ENCODE results near the gene PTPRT. TPM values are rescaled to one million over a fixed set of nuclear protein-coding genes. Genes with fewer than 3 reads are reported as not detected.

PTPRT gene
- total RNA-seq, 1 donor from 2014 or later = 0.10 TPM

DNA sequence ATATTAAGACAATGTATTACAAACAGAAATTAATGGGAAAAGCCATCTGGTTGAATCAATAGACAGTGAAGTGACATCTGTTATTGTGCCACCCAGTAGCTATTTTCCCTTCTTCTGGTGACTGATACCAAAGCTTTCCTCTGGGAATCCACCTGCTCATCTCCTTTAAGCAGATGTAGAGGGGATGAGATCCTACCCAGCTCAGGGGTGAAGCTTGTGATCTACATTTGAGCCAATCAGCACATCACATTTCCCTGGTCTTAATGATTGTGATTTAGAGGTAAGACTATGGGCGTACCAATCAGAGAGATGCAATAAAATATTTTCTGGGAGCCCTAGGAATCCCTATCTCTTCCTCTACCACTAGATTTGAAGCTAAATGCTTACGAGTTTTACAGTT, 782.9 kb downstream of the PTPRT start:
- ATAC-seq (no peak), DNase-seq (no peak)
- intact Hi-C loops (cut with micrococcal nuclease) = no loop called here

DNA sequence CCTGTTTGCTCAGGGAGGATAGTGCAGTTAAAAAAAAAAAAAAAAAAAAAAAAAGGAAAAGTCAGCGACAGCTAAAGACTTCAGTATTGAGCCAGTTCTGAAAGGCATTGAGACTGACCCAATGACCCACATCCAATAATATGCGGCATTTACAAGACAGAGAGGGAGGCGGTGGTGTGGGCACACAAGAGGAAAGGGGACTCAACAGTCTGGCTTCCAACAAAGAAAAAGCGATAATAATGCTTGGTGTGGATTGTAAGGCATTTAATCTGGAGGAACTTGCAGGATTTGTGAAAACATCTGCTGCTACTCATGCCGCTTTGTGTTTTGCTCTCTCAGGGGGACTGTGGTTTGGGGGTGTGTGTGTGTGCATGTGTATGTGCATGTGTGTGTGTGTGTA, 787.3 kb downstream of the PTPRT start:
- no peak for DNase-seq
- intact Hi-C loops (cut with micrococcal nuclease) = no loop called here
- ATAC-seq = no peak

DNA sequence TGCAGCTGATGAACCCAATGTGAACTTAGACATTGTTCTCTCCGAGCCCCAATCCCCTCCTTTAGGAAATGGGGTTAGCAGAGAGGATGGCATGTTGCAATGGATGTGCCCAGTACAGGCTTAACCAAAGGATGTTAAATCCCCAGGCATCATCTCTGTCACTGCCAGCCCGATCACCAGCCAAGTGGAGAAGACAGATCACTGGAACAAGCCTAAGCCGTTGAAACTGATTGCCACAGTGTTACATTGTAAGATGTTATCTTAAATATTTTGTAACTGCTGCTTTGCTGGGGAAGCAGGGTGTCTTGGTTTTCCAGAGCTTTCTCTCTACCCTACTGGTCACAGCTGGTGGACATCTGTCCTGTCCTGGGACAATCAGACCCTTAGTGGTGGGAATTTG, 788.1 kb downstream of the PTPRT start:
- ATAC-seq = peak; percentile 31
- intact Hi-C loops (cut with micrococcal nuclease) = no loop called here
- no peak for DNase-seq

DNA sequence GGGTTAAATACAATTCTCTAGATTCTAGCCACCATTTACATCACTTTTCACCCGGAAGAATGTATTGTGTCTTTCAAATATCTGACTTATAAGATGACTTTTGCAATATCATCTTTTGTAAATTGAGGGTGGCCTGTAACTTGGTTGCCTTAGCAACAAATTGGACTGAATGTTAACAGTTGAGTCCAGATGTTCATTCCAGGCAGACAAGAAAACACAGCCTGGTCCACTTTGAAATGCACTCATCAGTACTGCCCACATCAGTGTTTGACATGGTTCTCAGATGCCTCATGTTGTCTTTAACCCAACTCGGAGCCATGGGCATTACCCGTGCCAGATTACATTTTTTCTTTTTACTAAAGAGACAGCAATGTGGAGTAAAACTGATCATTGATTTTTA, 789.9 kb downstream of the PTPRT start:
- ATAC-seq = no peak
- DNase-seq = no peak
- intact Hi-C loops (cut with micrococcal nuclease) = no loop called here

DNA sequence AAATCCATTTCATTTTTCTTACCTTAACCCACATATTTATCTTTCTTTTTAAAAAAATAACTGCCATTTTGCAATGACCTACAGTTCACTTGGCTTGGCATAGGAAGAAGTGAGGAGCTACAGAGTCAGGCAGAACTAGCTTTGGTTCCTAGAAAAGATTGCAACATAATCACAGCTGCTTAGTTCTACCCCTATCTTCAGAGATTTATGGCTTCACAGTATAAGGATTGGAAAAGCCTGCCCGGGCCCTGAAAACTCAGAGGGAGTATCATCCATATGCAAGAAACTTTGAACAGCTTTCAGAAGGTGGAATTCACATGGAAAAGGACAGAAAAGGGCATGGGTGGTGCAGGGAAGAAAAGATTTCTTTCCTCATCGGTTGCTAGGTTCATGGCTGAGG, 797.3 kb downstream of the PTPRT start:
- ATAC-seq = peak; percentile 94
- intact Hi-C loops (cut with micrococcal nuclease) = no loop called here

DNA sequence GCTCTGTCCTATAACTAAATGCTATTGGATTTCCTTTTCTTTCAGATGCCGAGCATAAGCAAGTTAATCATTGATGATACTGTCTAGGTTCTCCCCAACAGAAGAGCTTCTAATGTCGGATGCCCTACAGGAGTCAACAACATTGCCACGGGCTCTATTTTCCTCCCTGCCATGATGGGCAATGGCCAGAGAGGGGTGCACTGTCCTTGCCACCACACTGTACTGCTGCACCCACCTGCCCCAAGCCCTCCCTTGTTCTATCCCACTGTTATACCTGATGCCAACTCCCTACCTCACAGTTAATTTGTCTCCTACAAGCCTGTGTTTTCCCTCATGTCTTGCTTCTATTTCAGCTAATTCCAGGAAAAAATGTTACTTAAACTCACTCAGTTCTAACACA, 797.9 kb downstream of the PTPRT start:
- ATAC-seq (no peak), DNase-seq (no peak)
- intact Hi-C loops (cut with micrococcal nuclease) = no loop called here

More for the DNA sequence above, 797.3 kb downstream of the PTPRT start:
- no peak for DNase-seq

DNA sequence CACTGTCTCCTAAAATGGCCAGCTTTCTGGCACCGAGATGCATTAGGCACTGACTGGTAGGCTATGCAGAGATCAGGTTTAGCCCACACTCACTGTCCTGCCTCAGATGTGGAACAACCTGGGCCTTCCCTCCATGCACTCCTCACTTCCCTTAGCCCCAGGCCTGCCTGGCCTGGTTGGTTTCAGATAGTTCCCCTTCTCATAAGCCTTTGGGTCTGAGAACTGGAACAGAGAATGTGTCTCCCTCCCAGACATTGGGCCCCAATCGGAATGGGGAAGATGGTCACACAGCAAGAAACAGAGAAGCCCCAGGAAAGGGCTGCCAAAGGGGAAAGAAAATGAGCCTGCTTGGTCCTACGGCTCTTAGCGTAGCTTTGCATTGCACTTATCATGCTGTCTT, 809.4 kb downstream of the PTPRT start:
- ATAC-seq (no peak), DNase-seq (no peak)
- intact Hi-C loops (cut with micrococcal nuclease) = no loop called here

DNA sequence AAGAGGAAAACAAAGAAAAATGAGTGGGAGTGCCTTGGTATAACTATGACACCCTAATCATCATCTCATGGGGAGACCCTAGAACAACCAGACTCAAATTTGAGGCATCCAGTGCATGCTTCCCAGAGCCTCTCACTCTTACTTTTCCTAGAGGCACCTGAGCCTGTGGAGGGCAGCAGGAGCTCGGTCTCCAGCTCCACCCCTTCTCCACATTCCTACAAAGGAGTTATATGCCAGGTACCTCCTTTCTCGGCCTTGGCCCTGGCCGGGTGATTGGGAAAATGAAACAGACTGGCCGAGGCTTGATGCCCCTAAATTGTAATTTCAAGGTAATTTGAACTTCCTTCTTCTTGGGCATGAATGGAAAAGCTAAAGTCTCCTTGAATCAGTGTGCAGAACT, 810.3 kb downstream of the PTPRT start:
- ATAC-seq (no peak), DNase-seq (no peak)
- intact Hi-C loops (cut with micrococcal nuclease) = no loop called here

DNA sequence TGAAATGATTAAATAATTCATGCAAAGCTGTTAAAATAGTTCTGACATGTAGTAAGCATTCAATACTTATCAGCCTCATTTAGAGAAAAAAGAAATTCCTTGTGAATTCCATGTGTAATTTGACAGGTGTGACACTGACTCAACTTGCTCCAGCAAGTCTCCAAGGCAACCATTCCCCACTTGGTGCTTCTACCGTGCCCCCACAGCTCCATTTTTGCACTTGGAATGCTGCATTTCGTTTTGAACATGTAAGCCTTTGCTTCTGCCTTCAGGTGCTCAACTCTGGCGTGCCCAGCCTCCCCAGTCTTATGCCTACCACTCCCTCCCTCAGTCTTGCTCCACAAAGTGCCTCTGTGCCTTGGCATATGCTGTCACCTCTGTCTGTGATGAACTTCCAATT, 810.9 kb downstream of the PTPRT start:
- DNase-seq (no peak), ATAC-seq (no peak)
- intact Hi-C loops (cut with micrococcal nuclease) = no loop called here

DNA sequence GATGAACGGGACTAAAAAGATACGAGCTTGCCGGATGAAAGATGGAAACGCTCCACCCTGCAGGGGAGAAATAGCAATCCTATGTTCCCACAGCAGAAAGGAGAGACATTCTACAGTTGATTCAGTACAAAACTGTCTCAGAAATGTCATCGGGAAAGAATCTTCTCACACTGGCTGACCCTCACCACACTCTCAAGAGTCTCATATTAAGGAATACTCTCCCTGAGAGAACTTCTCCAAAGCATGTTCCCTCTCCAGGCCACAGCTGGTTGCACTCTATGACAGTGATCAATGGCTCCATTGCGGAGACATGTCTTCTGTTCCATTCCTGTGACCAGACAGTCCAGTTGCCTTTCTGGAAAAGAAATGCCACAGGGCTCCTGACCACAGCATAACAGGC, 813.6 kb downstream of the PTPRT start:
- no peak for ATAC-seq
- DNase-seq = no peak
- intact Hi-C loops (cut with micrococcal nuclease) = no loop called here

DNA sequence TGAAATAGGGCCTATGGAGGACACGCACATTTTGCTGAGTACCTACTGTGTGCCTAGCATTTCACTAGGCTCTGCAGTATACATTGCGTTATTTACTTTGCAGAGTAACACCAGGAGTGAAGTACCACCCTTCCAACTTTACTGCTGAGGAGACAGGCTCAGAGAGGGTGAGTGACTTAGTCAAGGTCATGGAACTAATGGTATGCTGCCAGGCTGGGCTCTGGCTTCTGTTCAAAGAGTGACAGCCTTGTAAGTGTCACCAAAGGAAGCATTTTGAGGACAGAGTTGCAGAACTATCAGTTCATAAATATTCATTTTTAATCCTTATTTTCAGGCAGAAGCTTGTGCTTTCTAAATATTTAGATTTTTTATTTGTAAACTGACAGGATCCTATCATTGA, 816.7 kb downstream of the PTPRT start:
- intact Hi-C loops (cut with micrococcal nuclease) = no loop called here
- ATAC-seq (no peak), DNase-seq (no peak)

DNA sequence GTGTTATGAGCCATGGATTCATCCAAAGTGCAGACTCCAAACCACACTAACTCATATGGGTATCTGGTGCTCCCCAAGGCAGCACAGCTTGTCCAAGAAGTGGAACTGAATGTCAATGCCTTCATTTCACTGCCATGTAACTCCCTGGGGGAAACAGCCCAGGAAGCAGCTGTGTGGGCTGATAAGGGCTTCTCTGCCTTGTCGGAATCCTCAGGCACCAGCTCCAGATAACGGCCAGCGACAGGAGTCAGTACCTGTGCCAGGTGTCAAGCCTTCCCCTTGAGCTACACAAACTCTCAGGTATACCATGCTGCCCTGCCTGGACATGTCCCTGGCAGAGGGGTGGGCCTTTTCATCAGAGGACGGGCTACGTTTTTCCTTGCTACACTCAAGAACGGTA, 819.6 kb downstream of the PTPRT start:
- intact Hi-C loops (cut with micrococcal nuclease) = no loop called here
- ATAC-seq = no peak
- DNase-seq = no peak

DNA sequence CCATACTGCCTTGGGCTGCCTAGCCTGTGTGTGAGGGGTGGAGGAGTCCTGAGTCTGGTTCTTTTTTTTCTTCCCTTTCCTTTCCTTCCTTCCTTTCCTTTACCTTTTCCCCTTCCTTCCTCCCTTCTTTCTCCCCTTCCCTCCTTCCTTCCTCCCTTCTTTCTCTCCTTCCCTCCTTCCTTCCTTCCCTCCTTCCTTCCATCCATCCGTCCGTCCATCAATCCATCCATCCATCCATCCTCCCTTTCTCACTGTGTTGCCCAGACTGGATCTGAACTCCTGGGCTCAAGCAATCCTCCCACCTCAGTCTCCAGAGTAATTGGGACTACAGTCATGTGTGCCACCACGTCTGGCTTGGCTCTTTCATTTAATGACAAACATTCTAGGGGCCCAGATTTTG, 820.8 kb downstream of the PTPRT start:
- ATAC-seq (no peak), DNase-seq (no peak)
- intact Hi-C loops (cut with micrococcal nuclease) = no loop called here

DNA sequence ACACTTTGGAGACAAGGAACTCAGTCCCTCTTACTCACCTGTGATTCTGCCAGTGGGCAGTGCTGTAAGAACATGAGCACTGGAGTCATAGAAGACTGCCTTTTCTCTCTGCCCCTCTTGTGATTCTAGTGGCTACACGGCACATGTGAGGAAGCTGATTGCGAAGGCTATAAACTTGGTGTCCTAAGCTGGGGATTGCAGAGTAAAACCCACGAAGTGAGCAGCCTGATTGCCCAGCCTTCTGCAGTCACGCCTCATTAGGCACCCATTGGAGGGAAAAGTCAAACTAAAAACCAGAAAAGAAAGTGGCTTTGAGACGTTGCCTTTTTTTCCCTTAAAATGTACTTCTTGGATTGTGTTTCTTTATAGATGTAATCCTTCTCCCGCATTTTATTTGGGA, 823.1 kb downstream of the PTPRT start:
- intact Hi-C loops (cut with micrococcal nuclease) = no loop called here
- no peak for DNase-seq
- ATAC-seq = no peak

DNA sequence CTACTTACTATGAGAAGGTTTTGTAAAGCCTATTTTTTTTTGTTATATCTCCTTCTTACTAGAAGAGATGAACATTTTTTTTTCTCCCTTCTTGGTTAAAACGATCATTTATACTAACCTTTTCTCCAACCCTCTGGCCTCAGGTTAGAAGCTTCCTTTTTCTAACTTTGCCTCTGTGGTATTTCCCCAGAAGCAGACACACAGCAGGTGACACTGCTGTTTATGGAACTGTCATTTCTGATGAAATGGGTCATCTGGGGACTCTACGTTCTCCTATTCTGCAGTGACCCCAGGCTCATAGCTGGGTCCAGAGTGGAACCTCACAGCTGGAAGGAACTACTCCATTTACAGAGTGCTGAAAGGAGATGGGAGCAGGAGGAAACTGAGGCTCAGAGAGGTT, 825.3 kb downstream of the PTPRT start:
- intact Hi-C loops (cut with micrococcal nuclease) = no loop called here
- no peak for DNase-seq
- ATAC-seq = no peak

DNA sequence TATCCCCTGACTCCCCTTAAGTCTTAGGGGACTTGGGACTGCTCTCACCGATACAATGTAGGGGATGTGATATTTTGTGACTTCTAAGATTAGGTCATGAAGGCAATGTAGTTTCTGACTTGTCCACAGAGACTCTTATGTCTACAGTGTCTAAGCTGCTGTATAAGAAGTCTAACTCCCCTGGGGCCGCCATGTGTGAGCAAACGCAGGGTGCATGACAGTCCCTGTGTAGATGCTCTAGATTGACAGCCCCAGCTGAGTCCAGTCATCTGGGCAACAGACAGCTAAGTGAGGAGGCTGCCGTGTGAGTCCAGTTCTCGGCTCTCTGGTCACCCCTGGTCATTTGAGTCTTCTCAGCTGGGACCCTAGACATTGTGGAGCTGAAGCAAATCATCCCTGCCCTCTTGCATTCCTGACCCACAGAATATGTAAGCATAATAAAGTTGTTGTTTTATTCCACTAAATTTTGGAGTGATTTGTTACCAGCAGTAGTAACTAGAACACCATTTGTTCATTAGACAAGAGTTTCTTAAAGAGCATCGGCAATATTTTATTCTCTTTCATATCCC, 828.2 kb downstream of the PTPRT start:
- intact Hi-C loops (cut with micrococcal nuclease) = no loop called here

DNA sequence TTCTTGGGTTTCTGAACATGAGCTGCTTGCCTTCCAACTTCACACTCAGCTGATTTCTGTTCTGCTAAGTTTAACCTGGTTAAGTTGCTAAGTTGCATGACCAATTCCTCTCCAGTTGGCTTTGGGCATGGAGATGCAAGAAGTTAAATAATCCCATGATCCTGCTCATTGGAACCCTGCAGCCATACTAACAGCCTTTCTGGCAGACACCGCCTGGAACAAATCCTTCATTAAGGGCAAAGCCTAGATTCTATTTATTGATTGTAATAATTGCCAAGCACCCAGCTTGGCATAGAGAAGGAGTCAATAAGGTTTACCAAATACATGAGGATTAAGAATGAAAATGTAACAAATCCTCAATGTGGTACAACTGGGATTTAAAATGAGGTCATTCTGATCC, 829.1 kb downstream of the PTPRT start:
- intact Hi-C loops (cut with micrococcal nuclease) = no loop called here
- DNase-seq = no peak
- ATAC-seq = no peak

More for the DNA sequence above, 828.2 kb downstream of the PTPRT start:
- no peak for ATAC-seq
- DNase-seq = no peak

DNA sequence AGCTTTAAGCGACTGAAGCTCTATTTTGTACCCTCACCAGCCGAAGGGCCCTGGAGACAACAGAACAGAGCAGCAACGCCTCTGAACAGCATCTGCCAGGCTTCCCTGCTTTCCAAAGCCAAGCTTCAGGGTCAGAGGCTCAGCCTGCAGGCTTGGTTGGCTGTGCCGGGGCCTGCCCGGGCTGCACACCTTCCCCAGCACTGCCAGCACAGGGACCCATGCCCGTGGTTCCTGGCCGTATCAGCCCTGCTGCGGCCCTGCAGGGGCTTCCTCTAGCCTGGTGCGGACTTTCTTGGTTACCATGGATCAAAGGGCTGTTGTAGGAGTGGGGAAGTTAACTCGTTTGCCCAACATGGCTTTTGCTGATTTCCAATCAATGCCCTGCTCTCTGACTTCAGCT, 830.1 kb downstream of the PTPRT start:
- DNase-seq (no peak), ATAC-seq (no peak)
- intact Hi-C loops (cut with micrococcal nuclease) = no loop called here

DNA sequence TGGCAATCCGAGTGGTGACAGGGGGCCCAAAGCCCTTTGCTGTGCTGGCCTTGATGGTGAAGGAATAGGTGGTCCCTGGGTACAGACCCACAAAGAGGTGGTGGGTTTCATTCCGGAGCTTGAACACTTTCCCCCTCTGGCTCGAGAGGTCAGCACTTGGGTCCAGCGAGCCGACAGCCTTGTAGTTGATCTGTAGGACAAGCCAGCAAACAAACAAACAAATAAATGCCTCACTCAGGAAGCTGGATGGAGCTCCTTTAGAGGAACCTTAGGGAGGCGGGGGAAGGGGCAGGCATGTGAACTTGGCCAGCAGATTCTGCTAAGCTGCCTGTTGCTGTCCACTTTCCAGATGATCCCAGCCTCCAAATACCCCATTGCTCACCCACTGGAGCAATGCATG, 837.6 kb downstream of the PTPRT start:
- intact Hi-C loops (cut with micrococcal nuclease) = no loop called here
- DNase-seq (no peak), ATAC-seq (no peak)

DNA sequence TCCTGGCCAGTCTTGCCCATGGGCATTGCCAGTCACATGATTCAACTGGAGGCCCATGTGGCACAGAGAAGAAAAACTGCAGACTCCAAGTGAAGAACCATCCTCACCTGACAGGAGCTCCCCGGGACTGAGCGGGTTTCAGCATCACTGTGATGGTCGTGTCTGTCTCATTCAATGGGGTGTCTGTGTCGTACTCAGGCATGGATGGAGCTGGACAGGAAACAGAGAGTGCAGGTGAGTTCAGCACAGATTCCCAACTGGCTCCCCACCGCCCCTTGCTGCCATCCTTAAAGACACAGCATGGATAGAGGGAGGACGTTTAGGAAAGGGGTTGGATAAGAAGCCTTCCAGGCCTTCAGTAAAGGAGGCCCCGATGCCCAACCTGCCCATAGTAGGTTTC, 839.2 kb downstream of the PTPRT start:
- intact Hi-C loops (cut with micrococcal nuclease) = no loop called here
- DNase-seq = no peak
- no peak for ATAC-seq

DNA sequence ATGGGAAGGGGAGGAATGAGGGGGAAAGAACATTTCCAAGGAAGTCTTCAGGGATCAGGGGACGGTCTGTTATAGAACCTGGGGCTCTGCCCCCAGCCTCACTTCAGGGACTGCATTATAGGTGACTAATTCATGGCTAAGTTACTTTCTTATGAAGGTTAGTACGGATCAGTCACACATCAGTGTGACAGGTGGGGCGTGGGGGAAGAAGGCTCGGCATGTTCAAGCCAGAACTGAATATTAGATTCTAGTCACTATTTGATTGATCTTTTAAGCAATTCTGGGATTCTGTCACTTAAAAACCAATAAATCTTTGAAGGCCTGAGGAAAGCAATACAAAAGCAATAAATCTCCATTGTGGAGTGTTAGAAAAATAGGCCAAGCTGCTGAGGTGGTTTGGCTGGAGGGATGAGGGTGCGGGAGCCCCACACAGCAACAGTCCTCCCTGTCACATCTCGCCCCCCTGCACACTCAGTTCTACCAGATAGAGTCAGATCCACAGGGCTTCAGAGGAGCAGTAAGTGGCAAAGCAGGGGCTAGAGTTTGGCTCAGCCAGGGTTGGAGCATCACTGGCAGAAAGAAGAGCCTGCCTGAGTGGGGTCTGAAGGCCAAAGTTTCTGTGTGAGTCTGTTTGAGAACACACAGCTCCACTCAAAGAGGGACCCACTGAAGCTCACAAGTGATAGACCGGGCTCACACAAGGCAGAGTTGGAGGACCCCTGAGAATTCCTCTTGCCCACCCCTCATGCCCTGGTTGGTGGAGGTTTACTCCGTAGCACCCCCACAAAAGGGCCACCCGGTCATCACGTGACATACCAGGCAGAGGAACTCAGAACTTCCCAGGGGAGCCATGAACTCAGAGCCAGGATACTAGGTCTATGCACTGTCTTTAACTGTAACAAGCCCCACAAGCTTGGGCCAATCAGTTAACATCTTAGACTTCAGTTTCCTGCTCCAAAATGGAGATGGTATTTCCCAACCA, 843.2 kb downstream of the PTPRT start:
- intact Hi-C loops (cut with micrococcal nuclease) = no loop called here
- DNase-seq (no peak), ATAC-seq (no peak)

Measured in left ventricle myocardium superior (tissue), 1 donor.